Smooth muscle cell (in vitro differentiated cells): ENCODE results near the gene IREB2. TPM values are rescaled to one million over a fixed set of nuclear protein-coding genes. Genes with fewer than 3 reads are reported as not detected.
"Not testable (repeated sequence)": the region's sequence is repeated elsewhere in the genome, so short reads cannot be mapped to it uniquely, and the experiment has no call there.

ENCODE experiments used
- DNase-seq: peaks from one replicate; lab custom pipeline; 2025; ENCODE audit not compliant: unreplicated experiment; lab: John Stamatoyannopoulos, UW
- H2AFZ ChIP-seq: fragments of 200-600 bp; sonication (generic); 2 replicates; pipeline ENCODE4 v1.6.0; 2016; ENCODE audit warnings: antibody characterized with exemption, low read depth, mild to moderate bottlenecking
- H3F3A ChIP-seq: fragments of 200-600 bp; sonication (generic); 2 replicates; pipeline ENCODE4 v1.6.0; 2017; ENCODE audit warnings: antibody characterized with exemption, low read depth
- H3K27ac ChIP-seq: fragments of 200-600 bp; sonication (generic); 2 replicates; pipeline ENCODE4 v1.5.1; 2016; ENCODE audit warnings: low read depth, mild to moderate bottlenecking
- H3K27me3 ChIP-seq: fragments of 200-600 bp; sonication (generic); 2 replicates; pipeline ENCODE4 v1.6.1; 2016; ENCODE audit warnings: low read depth, mild to moderate bottlenecking
- H3K36me3 ChIP-seq: fragments of 200-600 bp; sonication (generic); 2 replicates; pipeline ENCODE4 v1.5.1; 2016; ENCODE audit warnings: low read depth
- H3K4me1 ChIP-seq: fragments of 200-600 bp; sonication (generic); 2 replicates; pipeline ENCODE4 v1.5.1; 2016; ENCODE audit warnings: low read depth
- H3K4me2 ChIP-seq: fragments of 200-600 bp; sonication (generic); 2 replicates; pipeline ENCODE4 v1.6.0; 2016; ENCODE audit warnings: mild to moderate bottlenecking
- H3K4me3 ChIP-seq: fragments of 200-600 bp; sonication (generic); 2 replicates; pipeline ENCODE4 v1.5.1; 2016; ENCODE audit warnings: mild to moderate bottlenecking
- H3K79me2 ChIP-seq: fragments of 200-600 bp; sonication (generic); 2 replicates; pipeline ENCODE4 v1.6.0; 2016; ENCODE audit warnings: low read depth, mild to moderate bottlenecking
- H3K9ac ChIP-seq: fragments of 200-600 bp; sonication (generic); 2 replicates; pipeline ENCODE4 v1.6.0; 2016; ENCODE audit warnings: low read depth
- H3K9me3 ChIP-seq: fragments of 200-600 bp; sonication (generic); replicated peaks from 2 replicates; pipeline ENCODE4 v1.5.1; 2016; ENCODE audit warnings: low read depth
- H4K20me1 ChIP-seq: fragments of 200-600 bp; sonication (generic); 2 replicates; pipeline ENCODE4 v1.6.0; 2016; ENCODE audit warnings: low read depth
- WGBS: methylation state at CpG from one replicate; pipeline ENCODE4 v1.1.7; 2016; ENCODE audit warnings: low lambda C conversion rate; 5-methylcytosine and 5-hydroxymethylcytosine counted together
- polyA plus RNA-seq: library from polyadenylated mRNA; unstranded; fragments of >200 nt; fragmentation: Nextera tagmentation; extraction: Ambion mirVana; gene quantifications from 2 replicates; pipeline ENCODE4 v1.2.1, GENCODE V29; 2016
- total RNA-seq: library from RNA; depleted of rRNA; stranded (reverse); fragments of >200 nt; gene quantifications from 2 replicates; pipeline ENCODE4 v1.2.3, GENCODE V29; 2014
- TF ChIP-seq, protein P1 (sequence below): fragments of 200-600 bp; sonication (generic); IDR thresholded peaks from 2 replicates; pipeline ENCODE4 v1.5.1; 2017; ENCODE audit warnings: borderline replicate concordance, mild to moderate bottlenecking, antibody characterized with exemption; ENCODE audit not compliant: insufficient read depth, poor library complexity, severe bottlenecking

The IREB2 gene
- total and polyA plus RNA-seq, 2 experiments from 2014 or later: 14.1 to 34.3 TPM

DNA sequence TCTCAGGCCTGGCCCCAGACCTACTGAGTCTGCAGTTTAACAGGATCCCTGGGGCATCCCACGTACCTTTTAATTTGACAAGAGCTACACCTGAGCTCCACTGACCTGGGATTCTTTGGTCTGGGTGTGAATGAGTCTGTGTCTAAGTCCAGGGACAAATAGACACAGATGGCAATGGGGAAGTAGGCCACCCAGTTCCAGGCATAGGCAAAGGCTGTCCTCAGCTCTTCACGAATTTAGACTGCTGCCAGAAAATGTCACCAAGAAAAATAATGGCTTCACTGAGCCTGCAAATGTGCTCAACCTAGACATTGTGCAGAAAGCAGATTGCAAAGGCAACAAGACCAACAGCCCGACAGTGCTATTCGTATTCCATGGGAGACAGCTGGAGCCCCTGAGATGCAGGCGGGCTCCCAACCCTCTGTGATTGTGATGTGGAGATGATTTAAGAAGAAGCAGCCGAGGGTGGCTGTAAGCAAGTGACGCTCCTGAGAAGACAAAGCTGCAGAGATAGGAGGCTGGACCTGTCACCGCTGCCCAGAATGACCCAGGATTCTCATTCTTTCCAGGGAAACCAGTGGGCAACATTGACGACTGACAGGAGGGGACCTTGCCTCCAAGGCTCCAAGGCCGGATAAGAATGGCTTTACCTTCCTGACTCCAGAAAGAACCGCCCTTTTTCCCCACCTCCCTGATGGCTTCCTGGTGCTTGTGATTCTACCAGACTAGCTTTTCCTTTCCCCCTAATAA, 39.8 kb upstream of the IREB2 start:
- no peaks in the 10 kb centered on the region for H3F3A ChIP-seq

GRCh38 chr15:78399091-78399490, 38.9 kb upstream of the IREB2 start:
- Histone ChIP-seq H3K79me2 (no peaks in the 10 kb centered on the region), H3K4me2 (no peak overlapping the region), H3K27me3 (no peaks in the 10 kb centered on the region), H3K4me3 (no peak overlapping the region), H2AFZ (peak overlapping the region; percentile 84), H3K9ac (no peak overlapping the region), H4K20me1 (no peaks in the 10 kb centered on the region), H3F3A (no peaks in the 10 kb centered on the region), H3K36me3 (no peaks in the 10 kb centered on the region), H3K4me1 (no peaks in the 10 kb centered on the region), H3K9me3 (no peaks in the 10 kb centered on the region), H3K27ac (no peak overlapping the region)
- no peak for DNase-seq
- 55% methylated on average over 9 of the region's 9 CpGs for WGBS
- TF ChIP-seq, protein P1, sequence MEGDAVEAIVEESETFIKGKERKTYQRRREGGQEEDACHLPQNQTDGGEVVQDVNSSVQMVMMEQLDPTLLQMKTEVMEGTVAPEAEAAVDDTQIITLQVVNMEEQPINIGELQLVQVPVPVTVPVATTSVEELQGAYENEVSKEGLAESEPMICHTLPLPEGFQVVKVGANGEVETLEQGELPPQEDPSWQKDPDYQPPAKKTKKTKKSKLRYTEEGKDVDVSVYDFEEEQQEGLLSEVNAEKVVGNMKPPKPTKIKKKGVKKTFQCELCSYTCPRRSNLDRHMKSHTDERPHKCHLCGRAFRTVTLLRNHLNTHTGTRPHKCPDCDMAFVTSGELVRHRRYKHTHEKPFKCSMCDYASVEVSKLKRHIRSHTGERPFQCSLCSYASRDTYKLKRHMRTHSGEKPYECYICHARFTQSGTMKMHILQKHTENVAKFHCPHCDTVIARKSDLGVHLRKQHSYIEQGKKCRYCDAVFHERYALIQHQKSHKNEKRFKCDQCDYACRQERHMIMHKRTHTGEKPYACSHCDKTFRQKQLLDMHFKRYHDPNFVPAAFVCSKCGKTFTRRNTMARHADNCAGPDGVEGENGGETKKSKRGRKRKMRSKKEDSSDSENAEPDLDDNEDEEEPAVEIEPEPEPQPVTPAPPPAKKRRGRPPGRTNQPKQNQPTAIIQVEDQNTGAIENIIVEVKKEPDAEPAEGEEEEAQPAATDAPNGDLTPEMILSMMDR: no peak

More for the DNA sequence above, 39.8 kb upstream of the IREB2 start:
- H4K20me1 ChIP-seq: no peaks in the 10 kb centered on the region
- no peak overlapping the region for H3K27ac ChIP-seq
- H3K9me3 ChIP-seq: no peaks in the 10 kb centered on the region
- no peak for DNase-seq
- no peaks in the 10 kb centered on the region for H3K27me3 ChIP-seq
- no peaks in the 10 kb centered on the region for H3K36me3 ChIP-seq
- H3K79me2 ChIP-seq: no peaks in the 10 kb centered on the region
- H3K4me3 ChIP-seq: no peak overlapping the region
- H2AFZ ChIP-seq: no peak overlapping the region
- 94% methylated on average over 11 of the region's 11 CpGs for WGBS
- TF ChIP-seq, protein P1: no peak
- no peak overlapping the region for H3K9ac ChIP-seq
- no peaks in the 10 kb centered on the region for H3K4me1 ChIP-seq
- H3K4me2 ChIP-seq: no peak overlapping the region

- no peaks in the 10 kb centered on the region for H3K9me3 ChIP-seq
- H4K20me1 ChIP-seq: no peaks in the 10 kb centered on the region
- WGBS: 93% methylated on average over 9 of the region's 9 CpGs
- no peaks in the 10 kb centered on the region for H3K27me3 ChIP-seq
- H3K9ac ChIP-seq: no peak overlapping the region
- H3K36me3 ChIP-seq: no peaks in the 10 kb centered on the region
- no peaks in the 10 kb centered on the region for H3K4me1 ChIP-seq
- TF ChIP-seq, protein P1: no peak
- no peaks in the 10 kb centered on the region for H3F3A ChIP-seq
- H3K79me2 ChIP-seq: no peaks in the 10 kb centered on the region
- H2AFZ ChIP-seq: no peak overlapping the region
- H3K27ac ChIP-seq: no peak overlapping the region
- DNase-seq: no peak
- H3K4me2 ChIP-seq: no peak overlapping the region
- no peak overlapping the region for H3K4me3 ChIP-seq
Observed at GRCh38 chr15:78402061-78402610, 35.9 kb upstream of the IREB2 start.

DNA sequence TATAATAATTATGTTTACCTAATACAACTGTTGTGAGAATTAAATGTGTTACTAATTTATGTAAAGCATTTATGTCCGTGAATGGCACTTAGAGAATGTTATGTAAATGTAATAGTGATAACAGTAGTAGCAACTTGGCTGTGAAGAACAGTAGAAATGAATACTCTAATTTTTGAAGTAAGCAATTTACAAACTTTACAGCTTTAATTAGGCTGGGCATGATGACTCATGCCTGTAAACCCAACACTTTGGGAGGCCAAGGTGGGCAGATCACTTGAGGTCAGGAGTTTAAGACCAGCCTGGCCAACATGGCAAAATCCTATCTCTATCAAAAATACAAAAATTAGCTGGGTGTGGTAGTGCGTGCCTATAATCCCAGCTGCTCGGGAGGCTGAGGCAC, 33.9 kb upstream of the IREB2 start:
- no peak overlapping the region for H3K27ac ChIP-seq
- no peaks in the 10 kb centered on the region for H3K36me3 ChIP-seq
- WGBS: 84% methylated on average over 3 of the region's 3 CpGs
- TF ChIP-seq, protein P1: no peak
- H2AFZ ChIP-seq: no peak overlapping the region
- no peak overlapping the region for H3K4me2 ChIP-seq
- H3K79me2 ChIP-seq: no peaks in the 10 kb centered on the region
- H3K27me3 ChIP-seq: no peaks in the 10 kb centered on the region
- no peak overlapping the region for H3K9ac ChIP-seq
- H3F3A ChIP-seq: peaks cover 4% of the 10 kb centered on the region
- no peak overlapping the region for H3K4me3 ChIP-seq
- H3K4me1 ChIP-seq: peaks cover 4% of the 10 kb centered on the region
- no peak for DNase-seq
- no peaks in the 10 kb centered on the region for H4K20me1 ChIP-seq
- no peaks in the 10 kb centered on the region for H3K9me3 ChIP-seq

DNA sequence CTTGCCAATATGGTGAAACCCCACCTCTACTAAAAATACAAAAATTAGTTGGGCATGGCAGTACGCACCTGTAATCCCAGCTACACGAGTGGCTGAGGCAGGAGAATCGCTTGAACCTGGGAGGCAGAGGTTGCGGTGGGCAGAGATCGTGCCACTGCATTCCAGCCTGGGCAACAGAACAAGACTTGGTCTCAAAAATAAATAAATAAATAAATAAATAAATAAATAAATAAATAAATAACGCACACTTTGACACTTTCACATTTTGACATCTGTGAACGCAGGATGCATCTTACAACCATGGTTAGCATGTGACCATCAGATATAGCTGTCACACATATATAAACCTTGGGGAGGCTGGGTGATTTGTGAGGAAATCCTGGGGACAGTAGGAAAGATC, 33.2 kb upstream of the IREB2 start:
- not testable (repeated sequence) for H3K36me3 ChIP-seq, H3K9ac ChIP-seq, H3K4me1 ChIP-seq, H3K27ac ChIP-seq, H3K4me3 ChIP-seq, H3F3A ChIP-seq, DNase-seq, H2AFZ ChIP-seq, H3K79me2 ChIP-seq, H4K20me1 ChIP-seq, H3K27me3 ChIP-seq, H3K9me3 ChIP-seq, H3K4me2 ChIP-seq
- 96% methylated on average over 7 of the region's 7 CpGs for WGBS
